Astrocyte (in vitro differentiated cells and primary cell): ENCODE measurements around the gene CIB1.

Experiments
- EZH2 ChIP-seq: IDR thresholded peaks from 2 replicates; pipeline ENCODE4 v1.6.1; 2012; ENCODE audit warnings: mild to moderate bottlenecking, low read length, inconsistent platforms; ENCODE audit not compliant: insufficient read depth
- TF ChIP-seq, protein P1 (sequence below): IDR thresholded peaks from 2 replicates; pipeline ENCODE4 v1.5.1; 2011; ENCODE audit warnings: low read depth, mild to moderate bottlenecking, inconsistent platforms, low read length, moderate library complexity; ENCODE audit not compliant: insufficient read depth

DNA sequence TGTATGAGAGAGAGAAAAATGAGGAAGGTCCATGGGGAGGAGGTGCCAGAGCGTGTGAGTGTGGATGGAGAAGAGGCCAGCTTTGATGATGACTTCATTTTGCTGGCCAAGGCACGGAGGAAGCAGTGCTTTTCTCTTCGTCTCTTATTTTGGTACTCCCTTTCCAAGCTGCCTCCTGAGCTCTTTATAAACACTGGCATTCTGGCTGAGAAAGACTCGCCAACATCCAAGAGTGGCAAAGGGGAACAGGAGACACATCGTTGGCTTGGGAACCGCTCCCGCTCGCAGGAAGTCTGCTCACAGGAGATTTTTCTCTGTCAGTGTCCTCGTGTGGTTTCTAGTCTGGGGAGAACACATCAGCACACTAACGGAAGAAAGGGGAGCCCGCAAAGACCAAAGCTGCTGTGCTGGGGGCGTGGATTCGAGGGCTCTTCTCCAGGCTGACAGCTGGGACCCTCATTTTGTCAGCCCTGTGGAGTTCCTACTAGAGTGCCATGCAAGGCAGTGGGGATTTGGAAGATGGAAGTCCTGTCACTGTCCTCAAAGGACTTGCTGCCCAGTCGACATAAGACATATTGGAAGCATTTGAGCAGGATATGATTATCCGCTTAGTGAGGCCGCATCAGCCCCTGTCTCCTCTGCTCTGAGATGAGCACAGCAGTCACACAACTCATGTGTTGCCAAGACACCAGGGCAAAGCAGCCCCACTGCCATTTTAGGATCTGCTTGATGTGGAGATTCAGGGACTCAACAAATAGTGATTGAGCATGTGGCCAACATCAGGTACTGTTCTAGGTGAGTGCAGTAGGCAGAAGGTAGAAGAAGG lies 40.6 kb downstream of the CIB1 start:
- TF ChIP-seq, protein P1, sequence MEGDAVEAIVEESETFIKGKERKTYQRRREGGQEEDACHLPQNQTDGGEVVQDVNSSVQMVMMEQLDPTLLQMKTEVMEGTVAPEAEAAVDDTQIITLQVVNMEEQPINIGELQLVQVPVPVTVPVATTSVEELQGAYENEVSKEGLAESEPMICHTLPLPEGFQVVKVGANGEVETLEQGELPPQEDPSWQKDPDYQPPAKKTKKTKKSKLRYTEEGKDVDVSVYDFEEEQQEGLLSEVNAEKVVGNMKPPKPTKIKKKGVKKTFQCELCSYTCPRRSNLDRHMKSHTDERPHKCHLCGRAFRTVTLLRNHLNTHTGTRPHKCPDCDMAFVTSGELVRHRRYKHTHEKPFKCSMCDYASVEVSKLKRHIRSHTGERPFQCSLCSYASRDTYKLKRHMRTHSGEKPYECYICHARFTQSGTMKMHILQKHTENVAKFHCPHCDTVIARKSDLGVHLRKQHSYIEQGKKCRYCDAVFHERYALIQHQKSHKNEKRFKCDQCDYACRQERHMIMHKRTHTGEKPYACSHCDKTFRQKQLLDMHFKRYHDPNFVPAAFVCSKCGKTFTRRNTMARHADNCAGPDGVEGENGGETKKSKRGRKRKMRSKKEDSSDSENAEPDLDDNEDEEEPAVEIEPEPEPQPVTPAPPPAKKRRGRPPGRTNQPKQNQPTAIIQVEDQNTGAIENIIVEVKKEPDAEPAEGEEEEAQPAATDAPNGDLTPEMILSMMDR = no peak
- TF ChIP-seq EZH2 = no peak
